HG03039 (cell line): ENCODE data around the gene TP73.

Experiments used
- ATAC-seq: cut with Tn5 transposase; IDR thresholded peaks from one replicate; pipeline ENCODE4 v1.9.1; 2021; ENCODE audit warnings: mild to moderate bottlenecking, moderate library complexity; ENCODE audit not compliant: unreplicated experiment

The TP73 gene

GRCh38 chr1:3683992-3684391 lies 31.7 kb downstream of the TP73 start:
- no peak for ATAC-seq

GRCh38 chr1:3685222-3685621 lies 32.9 kb downstream of the TP73 start:
- ATAC-seq: no peak

- no peak for ATAC-seq
Measured at GRCh38 chr1:3685906-3686305, 33.6 kb downstream of the TP73 start.

- no peak for ATAC-seq
Measured at GRCh38 chr1:3687504-3687903, 35.2 kb downstream of the TP73 start.

- no peak for ATAC-seq
Measured at GRCh38 chr1:3688356-3689137, 36.2 kb downstream of the TP73 start.

GRCh38 chr1:3689138-3689750 lies 36.9 kb downstream of the TP73 start:
- ATAC-seq: no peak

- no peak for ATAC-seq
Measured at GRCh38 chr1:3690282-3691065, 38.2 kb downstream of the TP73 start.

GRCh38 chr1:3691421-3692204 lies 39.3 kb downstream of the TP73 start:
- ATAC-seq: no peak

- no peak for ATAC-seq
Measured at GRCh38 chr1:3692598-3692997, 40.3 kb downstream of the TP73 start.

- no peak for ATAC-seq
Measured at GRCh38 chr1:3693321-3693720, 41.0 kb downstream of the TP73 start.

GRCh38 chr1:3695326-3696217 lies 43.3 kb downstream of the TP73 start:
- ATAC-seq: no peak

GRCh38 chr1:3696689-3697088 lies 44.4 kb downstream of the TP73 start:
- ATAC-seq: no peak

GRCh38 chr1:3697104-3697503 lies 44.8 kb downstream of the TP73 start:
- ATAC-seq: no peak

- no peak for ATAC-seq
Measured at GRCh38 chr1:3697810-3698209, 45.5 kb downstream of the TP73 start.

GRCh38 chr1:3698660-3699408 lies 46.5 kb downstream of the TP73 start:
- no peak for ATAC-seq

GRCh38 chr1:3699596-3699995 lies 47.3 kb downstream of the TP73 start:
- ATAC-seq: no peak

GRCh38 chr1:3700631-3701030 lies 48.3 kb downstream of the TP73 start:
- no peak for ATAC-seq

GRCh38 chr1:3702528-3702927 lies 50.2 kb downstream of the TP73 start:
- ATAC-seq: no peak

GRCh38 chr1:3702990-3703728 lies 50.8 kb downstream of the TP73 start:
- no peak for ATAC-seq
